Bronchial epithelial cell (primary cell): ENCODE measurements around the gene BMPR2. TPM values are rescaled to one million over a fixed set of nuclear protein-coding genes. Genes with fewer than 3 reads are reported as not detected.
A peak's percentile ranks its signal among the peaks of the same experiment; 100 is the strongest.

ENCODE experiments used
- DNase-seq: peaks from one replicate; pipeline ENCODE4 v3.0.0-alpha.2; 2010; ENCODE audit warnings: low read depth
- FAIRE-seq: peaks from 2 replicates; lab custom pipeline; 2011; peaks lifted over from hg19 to GRCh38; lab: Jason Lieb, UNC
- H3K27me3 ChIP-seq: 2 replicates; pipeline ENCODE4 v1.5.1; 2011; ENCODE audit warnings: low read length; ENCODE audit not compliant: control insufficient read depth, insufficient read depth
- H3K36me3 ChIP-seq: 2 replicates; pipeline ENCODE4 v1.5.1; 2011; ENCODE audit warnings: low read length; ENCODE audit not compliant: control insufficient read depth, insufficient read depth
- H3K4me3 ChIP-seq: 2 replicates; pipeline ENCODE4 v1.5.1; 2011; ENCODE audit warnings: mild to moderate bottlenecking, low read depth, low read length, control low read depth
- total RNA-seq: library from RNA; depleted of rRNA; stranded (reverse); fragments of >200 nt; gene quantifications from 2 replicates; pipeline ENCODE4 v1.2.1, GENCODE V29; 2014
- TF ChIP-seq, protein P1 (sequence below): IDR thresholded peaks from 2 replicates; pipeline ENCODE4 v1.5.1; 2011; ENCODE audit warnings: mild to moderate bottlenecking, moderate library complexity, low read length, control low read depth, inconsistent platforms; ENCODE audit not compliant: insufficient read depth, severe bottlenecking

The BMPR2 gene
- total RNA-seq, 1 donor from 2014 or later: 6.3 TPM

DNA sequence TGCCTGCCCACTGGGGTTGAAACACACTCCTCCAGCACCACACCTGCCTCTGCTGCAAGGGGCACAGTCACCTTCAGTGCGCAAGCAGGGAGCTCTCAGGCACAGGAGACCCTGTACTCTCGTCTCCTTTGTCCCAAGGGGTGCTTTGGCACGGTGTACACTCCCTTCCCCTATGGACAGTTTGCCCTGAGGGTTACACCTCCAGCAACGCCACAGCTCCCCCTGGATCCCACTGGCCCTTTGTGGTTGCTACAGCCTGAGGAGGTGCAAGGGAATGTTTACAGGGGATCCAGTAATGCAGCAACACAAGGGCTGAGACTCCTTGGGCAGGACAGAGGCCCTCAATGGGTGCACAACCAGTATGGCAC is 213.4 kb downstream of the BMPR2 start:
- TF ChIP-seq, protein P1, sequence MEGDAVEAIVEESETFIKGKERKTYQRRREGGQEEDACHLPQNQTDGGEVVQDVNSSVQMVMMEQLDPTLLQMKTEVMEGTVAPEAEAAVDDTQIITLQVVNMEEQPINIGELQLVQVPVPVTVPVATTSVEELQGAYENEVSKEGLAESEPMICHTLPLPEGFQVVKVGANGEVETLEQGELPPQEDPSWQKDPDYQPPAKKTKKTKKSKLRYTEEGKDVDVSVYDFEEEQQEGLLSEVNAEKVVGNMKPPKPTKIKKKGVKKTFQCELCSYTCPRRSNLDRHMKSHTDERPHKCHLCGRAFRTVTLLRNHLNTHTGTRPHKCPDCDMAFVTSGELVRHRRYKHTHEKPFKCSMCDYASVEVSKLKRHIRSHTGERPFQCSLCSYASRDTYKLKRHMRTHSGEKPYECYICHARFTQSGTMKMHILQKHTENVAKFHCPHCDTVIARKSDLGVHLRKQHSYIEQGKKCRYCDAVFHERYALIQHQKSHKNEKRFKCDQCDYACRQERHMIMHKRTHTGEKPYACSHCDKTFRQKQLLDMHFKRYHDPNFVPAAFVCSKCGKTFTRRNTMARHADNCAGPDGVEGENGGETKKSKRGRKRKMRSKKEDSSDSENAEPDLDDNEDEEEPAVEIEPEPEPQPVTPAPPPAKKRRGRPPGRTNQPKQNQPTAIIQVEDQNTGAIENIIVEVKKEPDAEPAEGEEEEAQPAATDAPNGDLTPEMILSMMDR: no peak
- H3K36me3 ChIP-seq: no peaks in the 10 kb centered on the region
- no peak for FAIRE-seq
- no peak overlapping the region for H3K4me3 ChIP-seq
- no peaks in the 10 kb centered on the region for H3K27me3 ChIP-seq
- DNase-seq: no peak

DNA sequence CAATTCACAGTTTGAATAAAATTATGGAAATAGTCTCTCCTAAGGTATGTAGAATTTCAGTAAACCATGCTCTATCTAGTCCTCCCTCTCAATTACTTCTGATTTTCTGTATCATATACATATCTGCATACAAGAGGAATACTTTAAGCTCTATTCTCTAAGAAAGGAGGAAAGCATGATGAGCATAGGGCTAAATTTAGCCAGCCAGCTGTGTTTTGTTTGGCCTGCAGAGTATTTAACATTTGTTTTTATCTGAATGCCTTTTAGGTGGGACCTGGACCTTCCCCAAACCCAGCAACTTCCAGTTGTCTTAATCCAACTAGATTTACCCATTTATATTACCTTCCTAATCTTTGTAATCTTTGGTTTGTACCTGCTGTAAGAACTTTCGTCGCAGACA is 216.4 kb downstream of the BMPR2 start:
- TF ChIP-seq, protein P1: no peak
- FAIRE-seq (no peak), DNase-seq (no peak)
- no peak overlapping the region for H3K4me3 ChIP-seq
- H3K27me3 ChIP-seq: no peaks in the 10 kb centered on the region
- H3K36me3 ChIP-seq: no peaks in the 10 kb centered on the region

DNA sequence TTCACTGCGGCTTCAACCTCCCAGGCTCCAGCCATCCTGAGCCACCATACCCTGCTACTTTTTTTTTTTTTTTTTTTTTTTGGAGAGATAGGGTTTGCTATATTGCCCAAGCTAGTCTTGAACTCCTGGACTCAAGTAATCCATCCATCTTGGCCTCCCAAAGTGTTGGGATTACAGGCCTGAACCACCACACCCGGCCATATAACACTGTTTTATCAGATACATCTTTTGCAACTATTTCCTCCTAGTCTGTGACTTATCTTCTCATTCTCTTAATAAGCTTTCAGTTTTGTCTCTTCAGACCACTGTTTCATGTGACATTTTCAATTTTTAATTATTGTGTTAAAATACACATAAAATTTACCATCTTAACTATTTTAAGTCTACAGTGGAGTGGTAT is 223.0 kb downstream of the BMPR2 start:
- no peak overlapping the region for H3K4me3 ChIP-seq
- no peak for DNase-seq
- no peaks in the 10 kb centered on the region for H3K27me3 ChIP-seq
- TF ChIP-seq, protein P1: no peak
- no peak for FAIRE-seq
- H3K36me3 ChIP-seq: no peaks in the 10 kb centered on the region

DNA sequence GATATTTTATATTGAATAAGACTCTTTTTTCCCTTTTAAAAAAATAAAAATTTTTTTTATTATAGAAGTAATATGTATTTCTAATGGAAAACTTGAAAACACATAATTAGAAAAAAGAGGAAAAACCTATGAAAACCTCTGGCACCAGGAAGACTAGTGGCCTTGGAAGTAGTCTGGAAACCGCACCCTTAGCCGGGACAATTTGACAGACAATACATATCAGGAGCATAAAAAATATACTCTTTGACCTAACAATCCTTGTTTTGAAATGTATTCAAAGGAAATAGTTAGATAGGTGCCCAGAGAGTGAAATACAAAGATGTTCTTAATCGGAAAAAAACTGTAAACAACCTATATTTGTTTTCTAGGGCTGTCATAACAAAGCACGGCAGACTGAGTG is 223.8 kb downstream of the BMPR2 start:
- Histone ChIP-seq H3K4me3 (no peak overlapping the region), H3K36me3 (no peaks in the 10 kb centered on the region), H3K27me3 (no peaks in the 10 kb centered on the region)
- no peak for FAIRE-seq
- TF ChIP-seq, protein P1: no peak
- no peak for DNase-seq

DNA sequence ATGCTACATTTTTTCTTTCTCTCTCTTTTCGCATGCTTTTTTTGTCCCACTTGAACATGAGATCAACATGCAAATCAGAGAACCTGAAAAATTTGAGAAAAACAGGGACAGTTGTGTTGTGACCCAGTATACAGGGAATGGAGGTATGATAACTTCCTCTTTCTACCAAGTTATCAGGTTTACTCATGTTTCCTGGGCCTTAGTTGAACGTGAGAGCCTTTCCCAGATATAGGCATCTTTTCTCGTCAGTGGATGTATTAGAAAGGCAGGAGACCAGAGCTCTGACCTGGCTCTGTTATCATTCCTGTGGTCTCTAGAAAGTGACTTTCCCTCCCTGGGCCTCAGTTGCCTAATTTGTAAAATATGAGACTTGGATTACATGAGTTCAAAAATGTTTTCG is 228.6 kb downstream of the BMPR2 start:
- FAIRE-seq (no peak), DNase-seq (no peak)
- no peaks in the 10 kb centered on the region for H3K27me3 ChIP-seq
- TF ChIP-seq, protein P1: no peak
- H3K4me3 ChIP-seq: no peak overlapping the region
- no peaks in the 10 kb centered on the region for H3K36me3 ChIP-seq

DNA sequence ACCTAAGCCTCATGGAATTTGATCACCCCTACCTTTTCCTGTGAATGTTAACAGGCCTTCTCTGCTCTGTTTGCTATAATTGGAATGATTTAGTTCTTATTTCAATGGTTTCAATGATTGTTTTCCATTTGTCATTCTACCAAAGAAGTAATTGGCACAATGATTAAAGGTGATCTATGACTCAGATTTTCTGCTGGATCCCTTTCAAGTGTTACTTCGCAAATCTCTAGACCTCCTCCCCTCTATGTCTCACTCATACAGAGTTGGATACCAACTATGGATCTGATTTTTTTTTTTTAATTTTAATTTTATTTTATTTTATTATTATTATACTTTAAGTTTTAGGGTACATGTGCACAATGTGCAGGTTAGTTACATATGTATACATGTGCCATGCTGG is 229.0 kb downstream of the BMPR2 start:
- peak; percentile 39 for DNase-seq
- H3K36me3 ChIP-seq: no peaks in the 10 kb centered on the region
- FAIRE-seq: no peak
- H3K4me3 ChIP-seq: no peak overlapping the region
- TF ChIP-seq, protein P1: no peak
- H3K27me3 ChIP-seq: no peaks in the 10 kb centered on the region
